ENCODE measurements around the gene AHNAK. TPM values are rescaled to one million over a fixed set of nuclear protein-coding genes. Genes with fewer than 3 reads are reported as not detected.
A peak's percentile ranks its signal among the peaks of the same experiment; 100 is the strongest.

Gene AHNAK
- total RNA-seq, 1 experiment from 2014 or later: 391 TPM

- peak; percentile 52 for DNase-seq (ENCODE audit: low spot score)
Measured at GRCh38 chr11:62433141-62433903, 113.3 kb downstream of the AHNAK start.

- no peak for DNase-seq (ENCODE audit: low spot score)
Measured at GRCh38 chr11:62432695-62433094, 113.9 kb downstream of the AHNAK start.

GRCh38 chr11:62431171-62431901 lies 115.3 kb downstream of the AHNAK start:
- DNase-seq (ENCODE audit: low spot score): peak; percentile 82

GRCh38 chr11:62430425-62430824 lies 116.2 kb downstream of the AHNAK start:
- DNase-seq (ENCODE audit: low spot score): no peak

- peak; percentile 41 for DNase-seq (ENCODE audit: low spot score)
Measured at GRCh38 chr11:62428871-62429560, 117.6 kb downstream of the AHNAK start.

- peak; percentile 89 for DNase-seq (ENCODE audit: low spot score)
Measured at GRCh38 chr11:62427630-62428233, 118.9 kb downstream of the AHNAK start.

- DNase-seq (ENCODE audit: low spot score): no peak
Measured at GRCh38 chr11:62423012-62423411, 123.6 kb downstream of the AHNAK start.

GRCh38 chr11:62421996-62422395 lies 124.6 kb downstream of the AHNAK start:
- DNase-seq (ENCODE audit: low spot score): no peak

DNA sequence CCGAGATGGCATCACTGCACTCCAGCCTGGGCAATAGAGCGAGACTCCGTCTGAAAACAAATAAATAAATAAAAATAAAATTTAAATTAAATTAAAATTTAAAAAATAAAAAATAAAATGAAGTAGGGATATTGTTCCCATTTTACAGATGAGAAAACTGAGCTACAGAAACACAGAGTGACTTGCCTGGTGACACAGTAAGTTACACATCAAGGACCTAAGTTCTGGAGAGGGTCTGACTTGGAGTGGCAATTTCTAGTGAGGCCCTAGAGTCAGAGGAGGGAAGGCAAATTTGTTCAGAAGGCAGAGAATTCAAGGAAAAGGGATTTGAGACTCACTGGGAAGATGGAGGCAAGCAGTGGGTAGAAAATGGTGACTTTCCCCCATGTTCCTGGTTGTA lies 125.7 kb downstream of the AHNAK start:
- no peak for DNase-seq (ENCODE audit: low spot score)

GRCh38 chr11:62419943-62420342 lies 126.7 kb downstream of the AHNAK start:
- no peak for DNase-seq (ENCODE audit: low spot score)

DNA sequence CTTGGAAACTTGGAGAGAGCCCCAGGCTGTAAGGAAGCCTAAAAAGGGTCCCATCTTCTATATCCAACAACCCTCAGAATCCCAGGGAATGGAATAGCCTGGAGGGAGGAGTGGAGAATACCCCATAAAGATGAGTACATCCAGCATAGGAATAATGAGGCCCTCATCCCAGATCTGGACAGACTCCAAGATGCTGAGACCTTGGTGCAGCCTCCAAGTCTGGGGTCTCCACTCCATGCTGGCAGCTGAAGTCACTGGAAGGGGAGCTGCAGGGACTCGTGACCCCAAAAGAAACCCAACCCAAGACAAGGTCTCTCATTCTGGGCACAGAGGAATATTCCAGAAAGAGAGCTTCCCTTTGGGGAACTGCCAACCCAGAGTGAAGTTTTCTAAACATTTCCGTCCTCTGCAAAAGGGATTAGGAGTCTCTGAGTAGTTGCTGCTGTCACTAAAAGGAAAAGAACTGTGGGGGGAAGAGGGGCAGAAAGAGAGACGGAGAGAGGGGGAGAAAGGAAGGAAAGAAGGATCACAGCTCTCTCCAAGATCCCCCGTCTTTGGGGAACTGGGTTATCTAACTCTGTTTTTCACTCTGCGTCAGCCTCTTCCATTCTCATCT lies 127.2 kb downstream of the AHNAK start:
- DNase-seq (ENCODE audit: low spot score): no peak

DNA sequence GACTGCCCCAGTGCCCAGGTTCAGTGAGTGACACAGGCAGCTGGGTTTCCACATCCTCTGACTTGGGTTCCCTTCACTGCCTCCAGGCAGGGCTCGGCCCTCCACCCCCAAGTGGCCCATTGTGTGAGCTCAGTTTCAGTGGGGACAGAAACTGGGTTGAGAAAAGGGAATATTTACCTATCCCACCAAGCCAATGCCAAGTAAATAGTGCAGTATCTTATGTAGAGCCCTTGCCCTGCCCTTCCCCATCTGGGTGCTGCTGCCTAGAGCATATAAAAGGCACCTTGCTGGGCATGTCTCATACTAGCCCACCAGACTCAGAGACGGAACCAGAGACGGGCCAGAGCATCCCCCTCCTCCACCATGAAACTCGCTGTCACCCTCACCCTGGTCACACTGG lies 127.9 kb downstream of the AHNAK start, which contains the start of gene SCGB1A1:
Gene SCGB1A1, plus strand, starts transcription at position 301 of the 400 bp plus-strand sequence. Its CDS starts 63 bp downstream, at position 364.
- DNase-seq (ENCODE audit: low spot score): no peak

DNA sequence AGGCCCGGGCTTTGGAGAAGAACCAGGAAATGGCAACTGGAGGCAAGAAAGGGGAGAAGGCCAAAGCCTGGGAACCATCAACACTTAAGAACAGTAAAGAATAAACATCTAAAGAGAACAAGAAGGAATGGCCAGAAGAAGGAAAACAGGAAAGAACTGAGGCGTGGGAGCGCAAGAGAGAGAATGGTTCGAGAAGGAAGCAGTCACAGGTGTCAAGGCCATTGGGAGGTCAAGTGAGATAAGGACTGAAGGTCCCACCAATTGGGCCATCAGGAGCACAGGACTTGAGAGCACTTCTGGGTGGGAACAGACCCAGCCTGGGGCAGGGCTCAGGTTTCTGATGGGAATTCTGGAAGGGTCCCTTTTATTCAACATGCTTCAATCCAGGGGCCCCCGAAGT lies 128.5 kb downstream of the AHNAK start:
- no peak for DNase-seq (ENCODE audit: low spot score)

DNA sequence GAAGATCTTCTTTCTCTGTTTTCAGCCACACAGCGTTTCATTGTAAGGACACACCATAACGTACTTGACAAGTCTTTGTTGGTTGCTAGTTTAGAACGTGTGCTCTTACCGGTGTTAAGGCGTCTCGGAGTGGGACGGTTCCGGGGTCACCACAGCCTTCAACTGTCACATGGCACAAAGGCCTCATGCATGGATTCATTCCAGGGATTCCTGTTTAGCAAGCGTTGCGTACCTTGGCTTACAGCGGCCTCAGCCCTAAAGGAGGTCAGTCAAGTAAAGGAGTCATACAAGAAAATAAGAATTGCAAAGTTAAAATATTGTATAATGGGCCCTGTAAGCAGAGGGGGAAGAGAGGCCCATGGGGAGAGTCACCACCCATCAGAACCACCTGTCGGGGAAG lies 130.0 kb downstream of the AHNAK start:
- DNase-seq (ENCODE audit: low spot score): no peak

- no peak for DNase-seq (ENCODE audit: low spot score)
Measured at GRCh38 chr11:62413060-62413696, 133.4 kb downstream of the AHNAK start.

DNA sequence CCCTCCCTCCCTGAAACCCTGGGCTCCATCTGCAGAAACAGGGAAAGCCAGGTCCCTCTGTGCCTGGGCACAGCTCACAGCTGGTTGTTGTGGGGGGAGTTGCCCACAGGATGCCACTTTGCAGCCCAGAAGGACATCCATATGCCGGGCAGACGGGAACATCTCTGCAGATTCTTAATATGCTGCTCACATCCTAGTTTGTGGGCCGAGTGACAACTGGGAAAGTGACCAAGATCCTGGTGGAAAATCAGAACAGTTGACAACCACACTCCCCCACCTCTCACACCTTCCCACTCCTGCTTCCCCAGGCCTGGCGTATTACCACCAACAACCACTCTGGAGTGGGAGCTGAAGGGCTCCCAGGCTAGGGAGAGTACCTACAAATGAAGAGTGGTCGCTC lies 135.1 kb downstream of the AHNAK start:
- DNase-seq (ENCODE audit: low spot score): no peak

DNA sequence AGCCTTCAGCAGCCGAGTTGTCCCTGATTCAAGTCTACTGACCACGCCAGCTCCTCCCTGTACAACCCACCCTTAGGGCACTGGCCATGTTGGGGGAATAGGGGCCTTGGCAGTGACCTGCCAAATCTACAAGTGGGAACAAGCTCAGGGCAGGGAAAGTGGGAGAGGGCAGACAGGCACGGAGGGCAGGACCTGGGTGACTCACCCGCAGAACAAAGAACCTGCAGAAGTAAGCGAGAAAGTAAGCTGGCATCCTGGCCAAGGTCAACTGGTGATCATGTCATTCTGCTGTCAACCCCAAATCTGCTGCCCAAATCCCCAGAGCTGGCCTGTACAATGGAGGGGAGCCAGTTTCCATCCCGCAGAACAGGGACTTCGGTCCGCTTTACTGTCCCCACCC lies 135.6 kb downstream of the AHNAK start:
- DNase-seq (ENCODE audit: low spot score): no peak

DNA sequence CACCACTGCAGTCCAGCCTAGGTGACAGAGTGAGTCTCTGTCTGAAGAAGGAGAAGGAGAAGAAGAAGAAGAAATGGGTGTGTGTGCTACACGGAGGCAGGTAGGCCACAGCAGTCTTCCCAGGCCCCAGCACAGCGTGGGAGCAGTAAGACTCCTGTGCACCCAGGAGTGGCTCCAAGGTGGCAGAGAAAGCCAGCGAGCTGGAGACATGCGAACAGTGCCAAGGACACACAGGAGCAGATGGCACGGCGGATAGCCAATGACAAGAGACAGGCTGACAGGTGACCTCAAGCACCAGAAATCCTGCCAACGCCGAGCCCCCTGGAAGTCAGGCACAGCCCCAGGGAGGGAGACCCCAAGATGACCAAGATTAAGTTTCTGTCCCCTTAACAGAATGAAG lies 136.8 kb downstream of the AHNAK start:
- no peak for DNase-seq (ENCODE audit: low spot score)

DNA sequence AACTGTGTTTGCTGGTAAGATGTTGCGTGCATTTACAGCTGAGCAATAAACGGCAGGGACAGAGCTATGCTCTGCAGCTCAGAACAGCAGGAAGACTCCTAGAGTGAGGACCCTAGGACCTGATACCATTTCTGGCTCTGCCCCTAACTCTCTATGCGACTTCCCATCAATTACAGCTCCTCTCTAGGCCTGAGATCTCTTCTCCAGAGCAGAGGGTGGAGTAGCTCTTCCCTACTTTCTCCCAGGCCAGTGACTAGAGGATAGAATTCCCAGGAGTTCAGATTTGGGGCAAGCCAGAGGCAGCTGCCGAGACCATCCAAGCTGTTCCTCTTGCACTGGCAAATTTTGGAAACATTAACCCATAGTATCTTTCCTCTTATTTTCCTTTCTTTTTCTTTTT lies 140.6 kb downstream of the AHNAK start:
- DNase-seq (ENCODE audit: low spot score): no peak

- no peak for DNase-seq (ENCODE audit: low spot score)
Measured at GRCh38 chr11:62404901-62405300, 141.7 kb downstream of the AHNAK start.

GRCh38 chr11:62404435-62404834 lies 142.2 kb downstream of the AHNAK start:
- DNase-seq (ENCODE audit: low spot score): no peak
